ENCODE data around the gene TRIM40.
A peak's percentile ranks its signal among the peaks of the same experiment; 100 is the strongest.
"Not testable (repeated sequence)": the region's sequence is repeated elsewhere in the genome, so short reads cannot be mapped to it uniquely, and the experiment has no call there.

The TRIM40 gene

GRCh38 chr6:30165238-30165637, 29.3 kb downstream of the TRIM40 start:
- DNase-seq: not testable (repeated sequence)

GRCh38 chr6:30167101-30167500, 31.2 kb downstream of the TRIM40 start:
- DNase-seq: no peak

GRCh38 chr6:30168741-30169140, 32.8 kb downstream of the TRIM40 start:
- DNase-seq: no peak

GRCh38 chr6:30169658-30170614, 34.0 kb downstream of the TRIM40 start:
- DNase-seq: peak; percentile 38

GRCh38 chr6:30171677-30172471, 35.9 kb downstream of the TRIM40 start:
- DNase-seq: peak; percentile 15

- no peak for DNase-seq
These were observed 36.7 kb downstream of the TRIM40 start for GRCh38 chr6:30172681-30173080.

- no peak for DNase-seq
These were observed 39.8 kb downstream of the TRIM40 start for GRCh38 chr6:30175765-30176164.

- no peak for DNase-seq
These were observed 42.9 kb downstream of the TRIM40 start for GRCh38 chr6:30178837-30179236.

- DNase-seq: no peak
These were observed 44.2 kb downstream of the TRIM40 start for GRCh38 chr6:30180145-30180544.

GRCh38 chr6:30184417-30185031, 48.6 kb downstream of the TRIM40 start:
- no peak for DNase-seq

- DNase-seq: no peak
These were observed 50.0 kb downstream of the TRIM40 start for GRCh38 chr6:30185846-30186484.

GRCh38 chr6:30188541-30188940, 52.6 kb downstream of the TRIM40 start:
- DNase-seq: no peak

GRCh38 chr6:30192076-30192475, 56.1 kb downstream of the TRIM40 start:
- no peak for DNase-seq

GRCh38 chr6:30194797-30195690, 59.1 kb downstream of the TRIM40 start:
- DNase-seq: no peak

- DNase-seq: no peak
These were observed 60.0 kb downstream of the TRIM40 start for GRCh38 chr6:30195951-30196350.

- no peak for DNase-seq
These were observed 60.4 kb downstream of the TRIM40 start for GRCh38 chr6:30196376-30196775.
